ENCODE results near the gene CD2BP2.
A peak's percentile ranks its signal among the peaks of the same experiment; 100 is the strongest.
"Not testable (repeated sequence)": the region's sequence is repeated elsewhere in the genome, so short reads cannot be mapped to it uniquely, and the experiment has no call there.

The CD2BP2 gene

GRCh38 chr16:30355144-30355953 lies at the start of gene CD2BP2:
CD2BP2 (minus strand) TSS chr16:30355308; CDS start chr16:30354681, 627 bp downstream.
- peak; percentile 99 for DNase-seq (ENCODE audit: low read depth)

DNA sequence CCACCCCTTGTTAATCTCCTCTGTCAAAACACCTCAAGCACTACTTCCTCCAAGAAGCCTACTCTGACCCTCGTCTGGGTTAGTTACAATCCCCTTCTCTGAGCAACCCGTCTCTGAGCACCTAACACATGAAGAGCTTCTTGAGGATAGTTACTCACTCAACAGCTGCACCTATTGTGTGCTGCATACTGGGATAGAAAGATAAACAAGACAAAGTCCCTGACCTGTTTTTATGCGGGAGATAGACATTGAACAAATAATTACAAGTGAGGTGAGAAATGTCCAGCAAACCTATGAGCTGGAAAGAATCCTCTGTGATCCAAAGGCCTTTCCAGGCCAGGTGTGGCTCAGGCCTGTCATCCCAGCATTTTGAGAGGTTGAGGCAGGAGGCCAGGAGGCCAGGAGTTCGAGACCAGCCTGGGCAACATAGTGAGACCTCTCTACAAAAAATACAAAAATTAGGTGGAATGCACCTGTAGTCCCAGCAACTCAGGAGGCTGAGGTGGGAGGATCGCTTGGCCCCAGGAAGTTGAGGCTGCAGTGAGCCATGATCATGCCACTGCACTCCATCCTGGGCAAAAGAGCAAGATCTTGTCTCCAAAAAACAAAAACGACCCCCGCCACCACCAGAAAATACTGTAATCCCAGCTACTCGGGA lies 46.8 kb upstream of the CD2BP2 start:
- no peak for DNase-seq (ENCODE audit: low read depth)

DNA sequence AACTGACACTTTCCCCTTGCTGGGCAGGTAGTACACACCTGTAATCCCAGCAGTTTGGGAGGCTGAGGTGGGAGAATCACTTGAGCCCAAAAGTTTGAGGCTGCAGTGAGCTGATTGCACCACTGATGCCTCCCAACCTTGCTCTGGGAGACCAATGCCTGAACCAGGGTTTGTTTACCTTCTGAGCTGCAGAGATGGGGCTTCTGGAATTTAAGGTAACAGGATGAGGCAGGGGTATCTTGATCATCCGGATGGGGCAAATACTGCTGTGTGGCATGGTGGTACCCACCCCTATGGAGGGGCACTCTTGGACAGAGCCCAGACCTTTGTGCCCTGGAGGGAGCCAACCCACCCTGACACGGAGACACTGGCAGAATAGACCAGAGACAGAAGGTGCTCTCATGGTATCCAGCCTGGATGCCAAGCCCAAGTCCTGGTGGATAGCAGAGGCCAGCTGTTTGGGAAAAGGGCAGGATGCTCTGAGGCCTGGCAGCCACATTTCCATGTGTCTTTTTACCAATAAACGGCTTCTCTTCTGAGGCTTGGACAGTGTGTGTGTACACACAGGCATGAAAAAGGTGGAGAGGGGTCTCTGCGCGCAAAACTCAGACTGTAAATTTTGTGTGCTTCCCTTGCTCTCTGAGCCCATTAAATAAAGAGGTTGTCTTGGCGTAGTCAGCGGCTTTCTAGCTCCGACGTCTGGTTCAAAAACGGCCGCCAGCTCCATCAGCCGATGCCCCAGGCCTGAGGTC lies 44.5 kb upstream of the CD2BP2 start:
- DNase-seq (ENCODE audit: low read depth), result no peak

DNA sequence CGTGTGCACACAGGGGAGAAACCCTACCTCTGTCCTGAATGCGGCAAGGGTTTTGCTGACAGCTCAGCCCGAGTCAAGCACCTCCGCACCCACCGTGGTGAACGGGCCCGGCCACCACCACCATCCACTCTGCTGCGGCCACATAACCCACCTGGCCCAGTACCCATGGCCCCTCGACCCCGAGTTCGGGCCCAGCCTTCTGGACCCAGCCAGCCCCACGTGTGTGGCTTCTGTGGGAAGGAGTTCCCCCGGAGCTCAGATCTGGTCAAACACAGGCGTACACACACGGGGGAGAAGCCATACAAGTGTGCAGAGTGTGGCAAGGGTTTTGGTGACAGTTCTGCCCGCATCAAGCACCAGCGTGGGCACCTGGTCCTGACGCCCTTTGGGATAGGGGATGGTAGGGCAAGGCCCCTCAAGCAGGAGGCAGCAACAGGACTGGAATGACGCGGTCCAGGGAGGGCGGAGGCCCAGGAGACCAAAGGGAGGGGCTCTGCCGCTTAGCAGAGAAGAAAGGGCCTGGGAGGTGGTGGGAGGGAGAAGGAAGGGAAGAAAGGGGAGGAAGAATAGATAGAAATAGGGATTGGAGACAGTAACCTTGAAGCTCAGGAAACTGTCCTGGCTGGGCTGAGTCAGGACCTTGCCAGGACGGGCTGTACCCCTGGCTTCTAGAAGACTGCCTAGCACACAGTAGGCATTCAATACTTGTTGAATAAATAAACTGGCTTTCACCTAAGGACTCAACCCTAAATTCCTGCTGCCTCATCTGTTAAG lies 43.7 kb upstream of the CD2BP2 start:
- DNase-seq (ENCODE audit: low read depth), result no peak

DNA sequence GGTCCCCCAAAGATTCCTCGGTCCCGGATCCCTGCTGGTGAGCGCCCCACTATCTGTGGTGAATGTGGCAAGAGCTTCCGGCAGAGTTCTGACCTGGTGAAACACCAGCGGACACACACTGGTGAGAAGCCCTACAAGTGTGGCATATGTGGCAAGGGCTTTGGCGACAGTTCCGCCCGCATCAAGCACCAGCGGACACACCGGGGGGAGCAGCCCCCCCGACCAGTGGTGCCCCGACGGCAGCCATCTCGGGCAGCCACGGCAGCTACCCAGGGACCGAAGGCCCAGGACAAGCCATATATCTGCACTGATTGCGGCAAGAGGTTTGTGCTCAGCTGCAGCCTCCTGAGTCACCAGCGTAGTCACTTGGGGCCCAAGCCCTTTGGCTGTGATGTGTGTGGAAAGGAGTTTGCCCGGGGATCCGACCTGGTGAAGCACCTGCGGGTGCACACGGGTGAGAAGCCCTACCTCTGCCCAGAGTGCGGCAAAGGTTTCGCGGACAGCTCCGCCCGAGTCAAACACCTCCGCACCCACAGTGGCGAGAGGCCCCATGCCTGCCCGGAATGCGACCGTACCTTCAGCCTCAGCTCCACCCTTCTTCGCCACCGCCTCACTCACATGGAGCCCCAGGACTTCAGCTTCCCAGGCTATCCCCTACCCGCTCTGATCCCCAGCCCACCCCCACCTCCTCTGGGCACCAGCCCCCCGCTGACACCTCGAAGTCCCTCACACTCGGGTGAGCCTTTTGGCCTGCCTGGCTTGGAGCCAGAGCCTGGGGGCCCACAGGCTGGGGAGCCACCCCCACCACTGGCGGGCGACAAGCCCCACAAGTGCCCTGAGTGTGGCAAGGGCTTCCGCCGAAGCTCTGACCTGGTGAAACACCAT lies 42.9 kb upstream of the CD2BP2 start:
- no peak for DNase-seq (ENCODE audit: low read depth)

DNA sequence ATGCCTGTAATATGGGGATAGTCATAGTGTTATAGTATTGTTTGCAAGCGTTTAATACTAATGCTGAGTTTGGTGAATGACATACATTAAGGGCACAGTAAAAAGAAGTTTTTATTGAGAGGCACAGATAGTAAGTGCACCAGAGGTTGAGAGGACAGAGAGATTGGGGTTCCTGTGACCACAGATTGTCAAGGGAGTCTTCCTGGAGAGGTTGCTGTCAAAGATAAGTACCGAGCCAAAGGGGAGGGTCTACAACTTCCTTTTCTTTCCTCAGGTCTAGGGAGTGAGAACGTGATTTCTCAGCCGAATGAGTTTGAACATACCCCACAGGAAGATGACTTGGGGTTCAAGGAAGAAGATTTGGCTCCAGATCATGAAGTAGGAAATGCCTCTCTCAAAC lies 41.9 kb upstream of the CD2BP2 start:
- no peak for DNase-seq (ENCODE audit: low read depth)

GRCh38 chr16:30396627-30397026 lies 41.5 kb upstream of the CD2BP2 start:
- not testable (repeated sequence) for DNase-seq (ENCODE audit: low read depth)

DNA sequence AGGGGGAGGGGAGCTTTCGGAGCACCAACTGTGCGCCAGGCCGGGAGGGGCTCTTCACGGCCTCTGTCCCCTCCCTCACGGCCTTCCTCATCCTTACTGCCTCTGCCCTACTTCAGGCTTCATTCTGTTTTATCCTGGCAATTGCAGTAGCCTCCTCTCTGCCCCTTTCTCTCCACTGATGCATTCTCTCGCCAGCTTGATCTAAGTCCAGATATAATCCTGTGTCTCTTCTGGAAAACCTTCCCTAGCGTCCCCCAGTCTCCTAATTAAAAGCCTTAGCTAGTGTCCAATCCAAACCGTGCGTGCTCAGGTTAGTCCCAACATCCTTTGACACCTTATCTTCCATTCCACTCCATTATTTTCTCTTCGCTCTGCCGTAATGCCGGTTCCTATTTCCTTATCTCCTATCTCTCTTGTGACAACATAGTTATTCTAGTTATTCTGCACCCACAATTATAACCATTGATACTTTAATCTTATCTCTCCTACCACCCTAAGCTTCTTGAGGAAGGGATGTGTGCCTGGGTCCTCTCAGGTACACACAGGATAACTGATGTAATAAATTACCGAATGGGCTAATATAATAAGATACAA lies 41.0 kb upstream of the CD2BP2 start:
- no peak for DNase-seq (ENCODE audit: low read depth)

DNA sequence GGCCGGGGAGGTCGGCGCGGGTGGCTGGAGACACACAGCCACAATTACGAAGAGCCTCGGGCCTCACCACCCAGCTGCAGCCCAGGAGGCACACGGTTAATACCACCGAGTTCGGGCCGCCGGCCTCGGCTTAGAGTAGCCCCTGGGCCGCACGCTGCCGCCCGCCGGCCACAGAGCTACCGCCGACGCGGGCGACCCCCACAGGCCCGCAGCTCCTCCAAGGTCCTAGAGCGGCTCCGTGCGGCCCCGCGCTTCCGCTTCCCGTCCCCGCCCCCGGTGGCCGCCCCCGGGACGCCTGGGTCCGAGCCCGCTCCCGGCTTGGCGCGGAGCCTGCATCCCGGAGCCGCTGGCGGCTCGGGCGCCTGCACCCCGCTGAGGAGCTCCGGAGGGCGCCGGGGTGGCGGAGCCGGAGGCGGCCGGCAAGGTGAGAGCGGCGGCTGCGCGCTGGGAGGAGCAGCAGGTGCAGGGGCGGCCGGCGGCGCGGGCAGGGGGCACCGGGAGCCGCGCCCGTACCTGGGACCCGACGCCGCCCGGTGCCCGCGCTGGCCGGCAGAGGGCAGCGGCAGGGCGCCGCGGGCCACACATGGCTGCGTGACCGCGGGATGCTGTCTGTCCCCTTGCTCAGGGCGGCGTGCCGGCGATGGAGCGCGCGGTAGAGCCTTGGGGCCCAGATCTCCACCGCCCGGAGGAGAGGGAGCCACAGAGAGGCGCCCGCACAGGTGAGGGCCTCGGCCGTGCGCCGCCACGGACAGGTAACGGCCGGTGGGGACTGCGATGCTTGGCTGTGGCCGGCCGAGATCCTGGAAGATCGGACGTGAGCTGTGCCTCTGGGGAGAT lies 40.3 kb upstream of the CD2BP2 start, which contains the start of gene ZNF48:
ZNF48 (plus strand) TSS at position 266 of the 837 bp plus-strand sequence; CDS start at position 641, 375 bp downstream.
- DNase-seq (ENCODE audit: low read depth), result no peak

- DNase-seq (ENCODE audit: low read depth), result no peak
These were observed 39.6 kb upstream of the CD2BP2 start for GRCh38 chr16:30394592-30395154.

GRCh38 chr16:30383521-30383920 lies 28.4 kb upstream of the CD2BP2 start:
- DNase-seq (ENCODE audit: low read depth), result no peak

- DNase-seq (ENCODE audit: low read depth), result no peak
These were observed 27.2 kb upstream of the CD2BP2 start, which contains the start of gene SEPTIN1 for GRCh38 chr16:30382111-30382881. SEPTIN1 (minus strand) TSS chr16:30382561; CDS start chr16:30382542, 19 bp downstream.

- DNase-seq (ENCODE audit: low read depth), result no peak
These were observed 26.4 kb upstream of the CD2BP2 start for GRCh38 chr16:30381291-30382041.

- no peak for DNase-seq (ENCODE audit: low read depth)
These were observed 25.7 kb upstream of the CD2BP2 start for GRCh38 chr16:30380803-30381208.

- no peak for DNase-seq (ENCODE audit: low read depth)
These were observed 25.1 kb upstream of the CD2BP2 start for GRCh38 chr16:30380072-30380802.

GRCh38 chr16:30379158-30379783 lies 24.2 kb upstream of the CD2BP2 start:
- DNase-seq (ENCODE audit: low read depth), result no peak

Measured in HS-5 (cell line).